AG09309 (cell line): ENCODE data around the gene GLRA1.
A peak's percentile ranks its signal among the peaks of the same experiment; 100 is the strongest.

Experiments used
- DNase-seq: peaks from one replicate; pipeline ENCODE4 v3.0.0-alpha.2; 2010; ENCODE audit warnings: low read depth
- H3K4me3 ChIP-seq: 2 replicates; pipeline ENCODE4 v1.5.1; 2011; ENCODE audit warnings: mild to moderate bottlenecking, low read depth, low read length, moderate library complexity; ENCODE audit not compliant: control insufficient read depth
- CTCF ChIP-seq: IDR thresholded peaks from 2 replicates; pipeline ENCODE4 v1.5.1; 2011; ENCODE audit warnings: mild to moderate bottlenecking, low read depth, low read length, inconsistent platforms; ENCODE audit not compliant: insufficient read depth, control insufficient read depth; ENCODE audit errors: missing control alignments

The GLRA1 gene

GRCh38 chr5:151808451-151809169, 116.0 kb downstream of the GLRA1 start:
- no peak overlapping the region for H3K4me3 ChIP-seq
- TF ChIP-seq CTCF = no peak
- no peak for DNase-seq

GRCh38 chr5:151805414-151806223, 119.0 kb downstream of the GLRA1 start:
- H3K4me3 ChIP-seq = no peak overlapping the region
- no peak for TF ChIP-seq CTCF
- DNase-seq = peak; percentile 92

GRCh38 chr5:151800532-151800931, 124.1 kb downstream of the GLRA1 start:
- no peak for TF ChIP-seq CTCF
- no peak overlapping the region for H3K4me3 ChIP-seq
- no peak for DNase-seq

GRCh38 chr5:151799407-151799806, 125.2 kb downstream of the GLRA1 start:
- no peak for TF ChIP-seq CTCF
- no peak for DNase-seq
- H3K4me3 ChIP-seq = no peak overlapping the region

- no peak for TF ChIP-seq CTCF
- H3K4me3 ChIP-seq = no peak overlapping the region
- no peak for DNase-seq
Measured at GRCh38 chr5:151798674-151799073, 126.0 kb downstream of the GLRA1 start.

- no peak overlapping the region for H3K4me3 ChIP-seq
- no peak for TF ChIP-seq CTCF
- no peak for DNase-seq
Measured at GRCh38 chr5:151795426-151795825, 129.2 kb downstream of the GLRA1 start.
